GM18511 (cell line): ENCODE measurements around the gene ZBTB32.
"Not testable (repeated sequence)": the region's sequence is repeated elsewhere in the genome, so short reads cannot be mapped to it uniquely, and the experiment has no call there.

Source experiments
- ATAC-seq: cut with Tn5 transposase; IDR thresholded peaks from one replicate; pipeline ENCODE4 v1.9.1; 2021; ENCODE audit warnings: mild to moderate bottlenecking, moderate library complexity; ENCODE audit not compliant: unreplicated experiment

The ZBTB32 gene

DNA sequence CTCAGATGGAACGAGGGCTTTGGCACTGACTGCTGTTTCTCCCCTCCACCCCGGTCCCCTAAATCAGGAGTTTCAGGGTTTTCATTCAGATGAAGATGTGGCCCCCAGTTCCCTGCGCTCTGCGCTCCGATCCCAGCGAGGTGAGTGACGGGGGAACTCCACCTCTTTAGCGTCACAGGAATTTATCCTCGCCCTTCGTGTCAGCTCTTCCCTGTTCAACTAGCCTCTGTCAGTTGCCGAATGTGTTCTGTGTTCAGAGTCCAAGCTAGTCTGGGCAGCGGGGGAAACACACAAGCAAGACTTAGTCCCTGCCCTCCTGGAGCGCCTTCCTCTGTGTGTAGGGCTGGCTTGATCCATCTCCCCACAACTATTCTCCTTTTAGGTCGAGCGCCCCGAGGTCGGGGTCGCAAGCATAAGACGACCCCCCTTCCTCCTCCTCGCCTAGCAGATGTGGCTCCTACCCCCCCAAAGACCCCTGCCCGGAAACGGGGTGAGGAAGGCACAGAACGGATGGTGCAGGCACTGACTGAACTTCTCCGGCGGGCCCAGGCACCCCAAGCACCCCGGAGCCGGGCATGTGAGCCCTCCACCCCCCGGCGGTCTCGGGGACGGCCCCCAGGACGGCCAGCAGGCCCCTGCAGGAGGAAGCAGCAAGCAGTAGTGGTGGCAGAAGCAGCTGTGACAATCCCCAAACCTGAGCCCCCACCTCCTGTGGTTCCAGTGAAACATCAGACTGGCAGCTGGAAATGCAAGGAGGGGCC is 15.2 kb downstream of the ZBTB32 start:
- ATAC-seq: no peak

DNA sequence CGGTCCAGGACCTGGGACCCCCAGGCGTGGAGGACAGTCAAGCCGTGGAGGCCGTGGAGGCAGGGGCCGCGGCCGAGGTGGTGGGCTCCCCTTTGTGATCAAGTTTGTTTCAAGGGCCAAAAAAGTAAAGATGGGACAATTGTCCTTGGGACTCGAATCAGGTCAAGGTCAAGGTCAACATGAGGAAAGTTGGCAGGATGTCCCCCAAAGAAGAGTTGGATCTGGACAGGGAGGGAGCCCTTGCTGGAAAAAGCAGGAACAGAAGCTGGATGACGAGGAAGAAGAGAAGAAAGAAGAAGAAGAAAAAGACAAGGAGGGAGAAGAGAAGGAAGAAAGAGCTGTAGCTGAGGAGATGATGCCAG is 15.8 kb downstream of the ZBTB32 start:
- ATAC-seq: no peak

DNA sequence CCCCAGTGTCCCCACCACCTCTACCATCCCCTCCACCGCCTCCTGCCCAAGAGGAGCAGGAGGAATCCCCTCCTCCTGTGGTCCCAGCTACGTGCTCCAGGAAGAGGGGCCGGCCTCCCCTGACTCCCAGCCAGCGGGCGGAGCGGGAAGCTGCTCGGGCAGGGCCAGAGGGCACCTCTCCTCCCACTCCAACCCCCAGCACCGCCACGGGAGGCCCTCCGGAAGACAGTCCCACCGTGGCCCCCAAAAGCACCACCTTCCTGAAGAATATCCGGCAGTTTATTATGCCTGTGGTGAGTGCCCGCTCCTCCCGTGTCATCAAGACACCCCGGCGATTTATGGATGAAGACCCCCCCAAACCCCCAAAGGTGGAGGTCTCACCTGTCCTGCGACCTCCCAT is 16.3 kb downstream of the ZBTB32 start:
- ATAC-seq: no peak

DNA sequence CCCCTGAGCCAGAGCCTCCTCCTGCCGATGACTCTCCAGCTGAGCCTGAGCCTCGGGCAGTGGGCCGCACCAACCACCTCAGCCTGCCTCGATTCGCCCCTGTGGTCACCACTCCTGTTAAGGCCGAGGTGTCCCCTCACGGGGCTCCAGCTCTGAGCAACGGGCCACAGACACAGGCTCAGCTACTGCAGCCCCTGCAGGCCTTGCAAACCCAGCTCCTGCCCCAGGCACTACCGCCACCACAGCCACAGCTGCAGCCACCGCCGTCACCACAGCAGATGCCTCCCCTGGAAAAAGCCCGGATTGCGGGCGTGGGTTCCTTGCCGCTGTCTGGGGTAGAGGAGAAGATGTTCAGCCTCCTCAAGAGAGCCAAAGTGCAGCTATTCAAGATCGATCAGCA is 17.0 kb downstream of the ZBTB32 start:
- no peak for ATAC-seq

DNA sequence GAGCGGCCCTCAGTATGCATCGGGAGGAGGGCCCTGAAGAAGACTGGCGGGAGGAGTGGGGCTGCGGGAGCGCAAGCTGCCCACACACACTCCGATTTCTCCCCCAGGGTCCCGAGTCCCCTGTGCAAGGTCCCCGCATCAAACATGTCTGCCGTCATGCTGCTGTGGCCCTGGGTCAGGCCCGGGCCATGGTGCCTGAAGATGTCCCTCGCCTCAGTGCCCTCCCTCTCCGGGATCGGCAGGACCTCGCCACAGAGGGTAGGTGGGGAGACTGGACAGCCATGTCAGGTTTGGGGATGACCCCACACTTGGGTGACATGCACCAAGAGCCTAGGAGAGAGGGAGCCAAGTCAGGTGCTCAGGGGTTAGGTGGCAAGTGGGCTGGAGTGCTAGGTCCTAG is 18.1 kb downstream of the ZBTB32 start:
- ATAC-seq: no peak

DNA sequence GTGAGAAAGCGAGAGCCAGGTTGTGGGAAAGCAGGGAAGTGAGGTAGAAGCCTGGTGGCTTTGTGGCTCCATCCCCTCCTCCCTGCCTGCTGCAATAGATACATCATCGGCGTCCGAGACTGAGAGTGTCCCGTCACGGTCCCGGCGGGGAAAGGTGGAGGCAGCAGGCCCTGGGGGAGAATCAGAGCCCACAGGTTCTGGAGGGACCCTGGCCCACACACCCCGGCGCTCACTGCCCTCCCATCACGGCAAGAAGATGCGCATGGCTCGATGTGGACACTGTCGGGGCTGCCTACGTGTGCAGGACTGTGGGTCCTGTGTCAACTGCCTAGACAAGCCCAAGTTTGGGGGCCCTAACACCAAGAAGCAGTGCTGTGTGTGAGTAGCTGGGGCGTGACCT is 18.5 kb downstream of the ZBTB32 start:
- ATAC-seq: no peak

DNA sequence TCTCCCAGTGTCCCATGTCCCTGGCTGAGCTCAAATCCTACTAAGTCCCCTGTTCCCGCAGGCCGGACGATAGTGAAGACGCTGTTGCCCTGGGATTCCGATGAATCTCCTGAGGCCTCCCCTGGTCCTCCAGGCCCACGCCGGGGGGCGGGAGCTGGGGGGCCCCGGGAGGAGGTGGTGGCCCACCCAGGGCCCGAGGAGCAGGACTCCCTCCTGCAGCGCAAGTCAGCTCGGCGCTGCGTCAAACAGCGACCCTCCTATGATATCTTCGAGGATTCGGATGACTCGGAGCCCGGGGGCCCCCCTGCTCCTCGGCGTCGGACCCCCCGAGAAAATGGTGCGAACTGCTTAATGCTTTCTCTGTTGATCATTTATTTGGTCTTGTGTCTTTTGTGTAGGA is 19.3 kb downstream of the ZBTB32 start:
- no peak for ATAC-seq

DNA sequence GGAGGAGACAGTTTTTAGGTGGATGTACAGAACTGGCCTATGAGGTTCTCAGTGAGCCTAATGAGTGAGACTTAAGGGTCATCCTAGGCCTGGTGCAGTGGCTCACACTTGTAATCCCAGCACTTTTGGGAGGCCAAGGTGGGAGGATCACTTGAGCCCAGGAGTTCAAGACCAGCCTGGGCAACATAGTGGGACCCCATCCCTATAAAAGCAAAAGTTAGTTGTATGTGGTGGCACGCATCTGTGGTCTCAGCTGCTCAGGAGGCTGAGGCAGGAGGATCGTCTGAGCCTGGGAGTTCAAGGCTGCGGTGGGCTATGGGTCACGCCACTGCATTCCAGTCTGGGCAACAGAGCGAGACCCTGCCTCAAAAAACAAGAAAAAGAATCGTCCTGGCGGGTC is 19.8 kb downstream of the ZBTB32 start:
- not testable (repeated sequence) for ATAC-seq

DNA sequence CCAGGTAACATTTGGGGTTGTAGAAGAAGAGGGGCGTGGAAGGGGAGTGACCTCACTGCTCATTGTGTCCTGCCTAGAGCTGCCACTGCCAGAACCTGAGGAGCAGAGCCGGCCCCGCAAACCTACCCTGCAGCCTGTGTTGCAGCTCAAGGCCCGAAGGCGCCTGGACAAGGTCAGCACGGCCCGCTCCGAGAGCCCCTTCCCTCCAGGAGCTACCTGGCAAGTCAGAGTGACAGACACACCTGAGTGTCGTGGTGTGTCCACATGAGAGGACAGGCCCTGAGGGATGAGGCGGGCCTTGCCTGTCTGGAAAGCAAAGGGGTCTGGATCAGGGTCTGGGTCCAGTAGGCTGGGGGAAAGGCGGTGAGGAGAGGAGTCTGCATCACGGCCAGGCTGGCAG is 20.2 kb downstream of the ZBTB32 start:
- ATAC-seq: no peak

DNA sequence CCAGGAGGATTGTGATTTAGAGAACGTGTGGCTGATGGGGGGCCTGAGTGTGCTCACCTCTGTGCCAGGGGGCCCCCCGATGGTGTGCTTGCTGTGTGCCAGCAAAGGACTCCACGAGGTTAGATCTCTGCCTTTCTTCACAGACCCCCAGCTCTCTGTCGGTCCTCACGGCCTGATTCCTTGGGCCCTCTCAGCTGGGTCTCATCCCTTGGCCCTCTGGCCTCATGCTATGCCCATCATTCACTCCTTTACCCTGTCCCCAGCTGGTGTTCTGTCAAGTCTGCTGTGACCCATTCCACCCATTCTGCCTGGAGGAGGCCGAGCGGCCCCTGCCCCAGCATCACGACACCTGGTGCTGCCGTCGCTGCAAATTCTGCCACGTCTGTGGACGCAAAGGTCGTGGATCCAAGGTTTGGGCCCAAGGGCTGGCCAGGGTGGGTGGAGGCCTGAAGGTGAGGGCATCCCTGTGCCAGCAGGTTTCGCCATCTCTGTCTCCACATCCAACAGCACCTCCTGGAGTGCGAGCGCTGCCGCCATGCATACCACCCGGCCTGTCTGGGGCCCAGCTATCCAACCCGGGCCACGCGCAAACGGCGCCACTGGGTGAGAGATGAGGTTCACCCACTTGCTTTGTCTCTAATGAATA is 21.0 kb downstream of the ZBTB32 start:
- ATAC-seq: no peak

DNA sequence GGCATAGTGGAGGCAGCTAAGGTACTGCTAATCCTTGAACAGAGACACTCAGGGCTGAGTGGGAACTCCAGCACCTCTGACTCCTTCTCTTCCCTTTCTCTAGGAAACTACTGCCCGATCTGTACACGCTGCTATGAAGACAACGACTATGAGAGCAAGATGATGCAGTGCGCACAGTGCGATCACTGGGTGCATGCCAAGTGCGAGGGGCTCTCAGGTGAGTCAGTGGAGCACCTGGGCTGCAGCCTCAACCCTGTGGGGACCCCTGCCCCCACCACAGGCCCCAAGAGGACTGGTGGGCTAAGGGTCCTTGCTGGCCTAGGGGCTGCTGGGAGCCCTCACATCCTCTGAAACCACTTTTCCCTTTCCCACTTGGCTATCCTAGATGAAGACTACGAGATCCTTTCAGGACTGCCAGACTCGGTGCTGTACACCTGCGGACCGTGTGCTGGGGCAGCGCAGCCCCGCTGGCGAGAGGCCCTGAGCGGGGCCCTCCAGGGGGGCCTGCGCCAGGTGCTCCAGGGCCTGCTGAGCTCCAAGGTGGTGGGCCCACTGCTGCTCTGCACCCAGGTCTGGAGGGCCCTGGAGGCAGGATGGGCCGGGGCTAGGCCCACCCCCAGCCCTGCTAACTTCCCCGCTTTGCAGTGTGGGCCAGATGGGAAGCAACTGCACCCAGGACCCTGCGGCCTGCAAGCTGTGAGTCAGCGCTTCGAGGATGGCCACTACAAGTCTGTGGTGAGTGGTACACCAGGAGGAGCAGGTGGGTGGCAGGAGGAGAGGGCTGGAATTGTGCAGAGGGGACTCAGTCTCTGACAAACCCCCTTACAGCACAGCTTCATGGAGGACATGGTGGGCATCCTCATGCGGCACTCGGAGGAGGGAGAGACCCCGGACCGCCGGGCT is 22.9 kb downstream of the ZBTB32 start:
- no peak for ATAC-seq

DNA sequence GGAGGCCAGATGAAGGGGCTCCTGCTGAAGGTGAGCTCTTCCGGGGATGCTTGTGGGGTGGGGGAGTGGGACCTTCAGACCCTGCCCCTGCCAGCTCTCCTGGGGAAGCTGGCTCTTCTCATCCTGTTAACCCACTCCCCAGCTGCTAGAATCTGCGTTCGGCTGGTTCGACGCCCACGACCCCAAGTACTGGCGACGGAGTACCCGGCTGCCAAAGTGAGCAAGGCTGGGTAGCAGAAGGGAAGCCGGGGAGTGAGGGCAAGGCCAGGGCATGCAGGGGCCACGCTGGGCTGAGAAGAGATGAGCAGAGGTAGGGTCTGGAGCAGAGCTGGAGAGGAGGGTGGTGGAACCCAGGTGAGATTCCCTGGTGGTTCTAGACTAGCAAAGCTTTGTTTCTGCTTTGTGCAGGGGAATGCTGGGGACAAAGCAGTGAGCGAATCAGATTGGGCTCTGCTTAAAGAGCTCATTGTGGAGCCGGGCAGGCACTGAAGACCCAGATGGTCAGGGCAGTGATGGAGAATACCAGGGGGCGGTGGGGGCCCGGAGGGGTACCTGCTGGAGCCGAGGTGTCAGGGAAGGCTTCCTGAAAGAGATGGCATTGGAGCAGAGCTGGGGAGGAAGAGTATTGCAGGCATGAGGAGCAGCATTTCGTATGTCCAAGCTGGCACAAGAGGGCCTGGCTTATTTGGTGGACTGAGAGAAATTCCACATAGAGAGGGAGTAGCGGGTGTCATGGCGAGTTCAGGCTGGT is 23.8 kb downstream of the ZBTB32 start:
- ATAC-seq: no peak

DNA sequence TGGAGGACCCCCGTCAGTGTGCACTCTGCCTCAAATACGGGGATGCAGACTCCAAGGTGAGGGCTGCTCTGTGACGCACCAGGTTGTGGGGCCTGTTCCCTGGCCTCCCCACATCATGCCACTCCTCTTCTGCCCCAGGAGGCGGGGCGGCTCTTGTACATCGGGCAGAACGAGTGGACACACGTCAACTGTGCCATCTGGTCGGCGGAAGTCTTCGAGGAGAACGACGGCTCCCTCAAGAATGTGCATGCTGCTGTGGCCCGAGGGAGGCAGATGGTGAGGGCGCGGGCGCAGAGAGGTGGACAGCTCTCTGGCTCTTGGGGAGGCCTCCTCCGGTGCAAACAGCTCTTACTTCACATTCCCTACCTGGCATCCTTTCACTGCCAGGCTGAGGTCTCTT is 24.7 kb downstream of the ZBTB32 start:
- no peak for ATAC-seq

DNA sequence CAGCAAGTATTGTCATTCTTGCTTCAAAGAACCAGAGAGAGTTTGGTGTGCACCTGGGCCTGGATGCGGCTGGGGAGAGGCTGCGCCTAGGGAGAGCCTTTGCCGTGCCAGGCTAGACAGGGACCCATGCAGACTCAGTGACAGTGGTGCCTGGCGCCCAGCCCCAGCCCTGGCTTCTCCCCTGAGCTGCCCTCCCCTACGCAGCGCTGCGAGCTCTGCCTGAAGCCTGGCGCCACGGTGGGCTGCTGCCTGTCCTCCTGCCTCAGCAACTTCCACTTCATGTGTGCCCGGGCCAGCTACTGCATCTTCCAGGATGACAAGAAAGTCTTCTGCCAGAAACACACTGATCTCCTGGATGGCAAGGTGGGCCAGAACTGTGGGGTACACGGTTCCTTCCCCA is 25.4 kb downstream of the ZBTB32 start:
- ATAC-seq: no peak

DNA sequence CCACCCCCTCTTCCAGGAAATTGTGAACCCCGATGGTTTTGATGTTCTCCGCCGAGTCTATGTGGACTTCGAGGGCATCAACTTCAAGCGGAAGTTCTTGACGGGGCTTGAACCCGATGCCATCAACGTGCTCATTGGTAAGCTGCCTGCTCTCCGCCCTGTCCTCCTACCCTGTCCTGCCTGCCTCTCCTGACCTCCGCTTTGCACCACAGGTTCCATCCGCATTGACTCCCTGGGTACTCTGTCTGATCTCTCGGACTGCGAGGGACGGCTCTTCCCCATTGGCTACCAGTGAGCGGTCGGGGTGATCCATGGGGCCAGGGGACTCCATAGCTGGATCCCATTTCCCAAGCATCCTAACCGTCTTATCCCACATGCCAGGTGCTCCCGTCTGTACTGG is 26.0 kb downstream of the ZBTB32 start:
- no peak for ATAC-seq

DNA sequence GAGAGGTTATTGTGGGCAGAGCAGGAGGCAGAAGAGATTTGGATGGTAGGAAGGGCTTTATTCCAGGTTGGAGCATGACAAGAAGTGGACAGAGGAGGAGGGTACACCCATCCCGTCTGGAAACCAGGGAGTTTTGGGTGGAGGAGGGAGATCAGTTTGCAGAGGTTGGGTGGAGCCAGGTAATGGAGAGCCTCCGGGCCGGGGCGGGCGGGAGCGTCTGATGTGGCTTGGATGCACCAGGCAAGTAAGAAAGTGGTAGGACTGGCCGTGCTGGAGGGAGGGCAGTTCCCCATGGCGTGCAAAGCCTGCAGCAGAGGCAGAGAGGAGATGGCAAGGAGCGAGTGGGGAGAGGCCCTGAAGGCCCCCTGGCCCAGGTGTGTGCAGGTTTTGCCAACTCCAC is 27.0 kb downstream of the ZBTB32 start:
- ATAC-seq: no peak

DNA sequence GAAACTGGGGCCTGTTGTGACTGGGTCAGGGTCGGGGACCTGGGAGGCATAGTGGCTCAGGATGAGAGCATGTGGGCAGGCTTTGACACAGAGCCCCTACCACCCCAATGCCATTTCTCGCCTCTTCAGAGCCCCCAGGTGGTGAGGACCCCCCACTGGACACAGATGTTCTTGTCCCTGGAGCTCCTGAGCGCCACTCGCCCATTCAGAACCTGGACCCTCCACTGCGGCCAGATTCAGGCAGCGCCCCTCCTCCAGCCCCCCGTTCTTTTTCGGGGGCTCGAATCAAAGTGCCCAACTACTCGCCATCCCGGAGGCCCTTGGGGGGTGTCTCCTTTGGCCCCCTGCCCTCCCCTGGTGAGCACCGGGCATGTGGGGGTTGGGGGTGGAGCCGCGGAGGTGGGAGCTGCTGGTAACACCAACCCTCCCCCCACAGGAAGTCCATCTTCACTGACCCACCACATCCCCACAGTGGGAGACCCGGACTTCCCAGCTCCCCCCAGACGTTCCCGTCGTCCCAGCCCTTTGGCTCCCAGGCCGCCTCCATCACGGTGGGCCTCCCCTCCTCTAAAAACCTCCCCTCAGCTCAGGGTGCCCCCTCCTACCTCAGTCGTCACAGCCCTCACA is 27.5 kb downstream of the ZBTB32 start:
- ATAC-seq: no peak

DNA sequence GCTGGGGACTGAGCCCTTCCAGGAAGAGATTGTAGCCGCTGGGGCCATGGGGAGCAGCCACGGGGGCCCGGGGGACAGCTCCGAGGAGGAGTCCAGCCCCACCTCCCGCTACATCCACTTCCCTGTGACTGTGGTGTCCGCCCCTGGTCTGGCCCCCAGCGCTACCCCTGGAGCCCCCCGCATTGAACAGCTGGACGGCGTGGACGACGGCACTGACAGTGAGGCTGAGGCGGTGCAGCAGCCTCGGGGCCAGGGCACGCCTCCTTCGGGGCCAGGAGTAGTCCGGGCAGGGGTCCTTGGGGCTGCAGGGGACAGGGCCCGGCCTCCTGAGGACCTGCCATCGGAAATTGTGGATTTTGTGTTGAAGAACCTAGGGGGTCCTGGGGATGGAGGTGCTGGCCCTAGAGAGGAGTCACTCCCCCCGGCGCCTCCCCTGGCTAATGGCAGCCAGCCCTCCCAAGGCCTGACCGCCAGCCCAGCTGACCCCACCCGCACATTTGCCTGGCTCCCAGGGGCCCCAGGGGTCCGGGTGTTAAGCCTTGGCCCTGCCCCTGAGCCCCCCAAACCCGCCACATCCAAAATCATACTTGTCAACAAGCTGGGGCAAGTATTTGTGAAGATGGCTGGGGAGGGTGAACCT is 28.3 kb downstream of the ZBTB32 start:
- no peak for ATAC-seq

DNA sequence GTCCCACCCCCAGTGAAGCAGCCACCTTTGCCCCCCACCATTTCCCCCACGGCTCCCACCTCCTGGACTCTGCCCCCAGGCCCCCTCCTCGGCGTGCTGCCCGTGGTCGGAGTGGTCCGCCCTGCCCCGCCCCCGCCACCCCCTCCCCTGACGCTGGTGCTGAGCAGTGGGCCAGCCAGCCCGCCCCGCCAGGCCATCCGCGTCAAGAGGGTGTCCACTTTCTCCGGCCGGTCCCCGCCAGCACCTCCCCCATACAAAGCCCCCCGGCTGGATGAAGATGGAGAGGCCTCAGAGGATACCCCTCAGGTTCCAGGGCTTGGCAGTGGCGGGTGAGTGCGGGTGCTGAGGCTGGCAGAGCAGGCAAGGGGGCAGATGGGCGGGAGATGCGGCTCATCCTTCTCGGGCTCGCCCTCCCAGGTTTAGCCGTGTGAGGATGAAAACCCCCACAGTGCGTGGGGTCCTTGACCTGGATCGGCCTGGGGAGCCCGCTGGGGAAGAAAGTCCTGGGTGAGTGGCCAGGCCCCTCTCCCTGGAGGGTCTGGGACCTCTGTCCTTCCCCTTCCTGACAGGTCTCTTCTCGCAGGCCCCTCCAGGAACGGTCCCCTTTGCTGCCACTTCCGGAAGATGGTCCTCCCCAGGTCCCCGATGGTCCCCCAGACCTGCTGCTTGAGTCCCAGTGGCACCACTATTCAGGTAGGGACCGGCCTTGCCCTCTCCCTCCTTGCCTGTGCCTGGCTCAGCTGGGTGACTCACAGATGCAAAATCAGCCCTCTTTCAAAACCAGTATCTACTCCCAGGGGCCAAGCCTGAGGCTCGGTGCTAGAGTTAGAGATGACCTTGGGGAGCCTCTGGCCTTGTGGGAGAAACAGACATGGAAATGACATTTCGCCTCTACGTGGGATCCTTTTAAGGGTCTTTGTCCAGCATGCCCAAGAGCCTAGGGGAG is 29.1 kb downstream of the ZBTB32 start:
- no peak for ATAC-seq
